HEK293 (cell line): ENCODE data around the gene PPP1R9B.

Experiments
- ATF2 ChIP-seq: fragments of 450-650 bp; formaldehyde crosslinking; IDR thresholded peaks from 2 replicates; pipeline ENCODE4 v1.5.1; 2016; ENCODE audit warnings: missing biosample characterization, missing genetic modification characterization, low read depth
- FEZF1 ChIP-seq: fragments of 450-650 bp; formaldehyde crosslinking; IDR thresholded peaks from 2 replicates; pipeline ENCODE4 v1.5.1; 2016; ENCODE audit warnings: missing biosample characterization, missing genetic modification characterization
- KLF16 ChIP-seq: fragments of 450-650 bp; formaldehyde crosslinking; IDR thresholded peaks from 2 replicates; pipeline ENCODE4 v1.5.1; 2017; ENCODE audit warnings: missing biosample characterization, missing genetic modification characterization
- PRDM10 ChIP-seq: fragments of 450-650 bp; formaldehyde crosslinking; IDR thresholded peaks from 2 replicates; pipeline ENCODE4 v1.5.1; 2016; ENCODE audit warnings: missing biosample characterization, missing genetic modification characterization
- RBAK ChIP-seq: fragments of 450-650 bp; formaldehyde crosslinking; IDR thresholded peaks from 2 replicates; pipeline ENCODE4 v1.5.1; 2016; ENCODE audit warnings: missing biosample characterization, missing genetic modification characterization
- SALL2 ChIP-seq: fragments of 450-650 bp; formaldehyde crosslinking; IDR thresholded peaks from 2 replicates; pipeline ENCODE4 v1.5.0; 2017; ENCODE audit warnings: missing biosample characterization, mild to moderate bottlenecking, missing genetic modification characterization, borderline replicate concordance
- SP7 ChIP-seq: fragments of 450-650 bp; formaldehyde crosslinking; IDR thresholded peaks from 2 replicates; pipeline ENCODE4 v1.5.1; 2016; ENCODE audit warnings: missing biosample characterization, missing genetic modification characterization
- YY1 ChIP-seq: fragments of 450-650 bp; formaldehyde crosslinking; IDR thresholded peaks from 2 replicates; pipeline ENCODE4 v1.5.1; 2018; ENCODE audit warnings: missing biosample characterization, missing genetic modification characterization
- ZBTB17 ChIP-seq: fragments of 450-650 bp; formaldehyde crosslinking; IDR thresholded peaks from 2 replicates; pipeline ENCODE4 v1.5.1; 2016; ENCODE audit warnings: missing biosample characterization, missing genetic modification characterization
- ZBTB26 ChIP-seq: fragments of 450-650 bp; formaldehyde crosslinking; optimal IDR thresholded peaks from 2 replicates; pipeline ENCODE3; 2016; ENCODE audit warnings: missing biosample characterization, mild to moderate bottlenecking, missing genetic modification characterization
- ZNF10 ChIP-seq: fragments of 450-650 bp; formaldehyde crosslinking; IDR thresholded peaks from 2 replicates; pipeline ENCODE4 v1.5.1; 2017; ENCODE audit warnings: missing biosample characterization, missing genetic modification characterization
- ZNF112 ChIP-seq: fragments of 450-650 bp; formaldehyde crosslinking; IDR thresholded peaks from 2 replicates; pipeline ENCODE4 v1.5.0; 2017; ENCODE audit warnings: missing biosample characterization, missing genetic modification characterization
- ZNF157 ChIP-seq: fragments of 450-650 bp; formaldehyde crosslinking; IDR thresholded peaks from 2 replicates; pipeline ENCODE4 v1.5.1; 2016; ENCODE audit warnings: missing biosample characterization, missing genetic modification characterization
- ZNF18 ChIP-seq: fragments of 450-650 bp; formaldehyde crosslinking; IDR thresholded peaks from 2 replicates; pipeline ENCODE4 v1.5.1; 2016; ENCODE audit warnings: missing biosample characterization, missing genetic modification characterization
- ZNF223 ChIP-seq: fragments of 450-650 bp; formaldehyde crosslinking; IDR thresholded peaks from 2 replicates; pipeline ENCODE4 v1.5.1; 2016; ENCODE audit warnings: missing biosample characterization, missing genetic modification characterization
- ZNF280D ChIP-seq: fragments of 450-650 bp; formaldehyde crosslinking; IDR thresholded peaks from 2 replicates; pipeline ENCODE4 v1.5.1; 2016; ENCODE audit warnings: missing biosample characterization, missing genetic modification characterization
- ZNF292 ChIP-seq: fragments of 450-650 bp; formaldehyde crosslinking; IDR thresholded peaks from 2 replicates; pipeline ENCODE4 v1.5.1; 2016; ENCODE audit warnings: low read depth, missing biosample characterization, missing genetic modification characterization, borderline replicate concordance
- ZNF324 ChIP-seq: fragments of 450-650 bp; formaldehyde crosslinking; IDR thresholded peaks from 2 replicates; pipeline ENCODE4 v1.5.1; 2016; ENCODE audit warnings: missing biosample characterization, missing genetic modification characterization
- ZNF398 ChIP-seq: fragments of 450-650 bp; formaldehyde crosslinking; IDR thresholded peaks from 2 replicates; pipeline ENCODE4 v1.5.1; 2017; ENCODE audit warnings: missing biosample characterization, missing genetic modification characterization
- ZNF488 ChIP-seq: fragments of 450-650 bp; formaldehyde crosslinking; IDR thresholded peaks from 2 replicates; pipeline ENCODE4 v1.5.1; 2016; ENCODE audit warnings: missing biosample characterization, missing genetic modification characterization
- ZNF549 ChIP-seq: fragments of 450-650 bp; IDR thresholded peaks from 2 replicates; pipeline ENCODE4 v1.5.1; 2018; ENCODE audit warnings: missing biosample characterization, missing genetic modification characterization, mild to moderate bottlenecking, inconsistent platforms, moderate library complexity
- ZNF580 ChIP-seq: fragments of 450-650 bp; formaldehyde crosslinking; IDR thresholded peaks from 2 replicates; pipeline ENCODE4 v1.5.1; 2016; ENCODE audit warnings: missing biosample characterization, missing genetic modification characterization
- ZNF600 ChIP-seq: fragments of 450-650 bp; formaldehyde crosslinking; IDR thresholded peaks from 2 replicates; pipeline ENCODE4 v1.5.1; 2016; ENCODE audit warnings: missing biosample characterization, missing genetic modification characterization
- ZNF626 ChIP-seq: fragments of 450-650 bp; sonication (Bioruptor Pico); formaldehyde crosslinking; IDR thresholded peaks from 2 replicates; pipeline ENCODE4 v1.5.1; 2018; ENCODE audit warnings: missing biosample characterization, missing genetic modification characterization, inconsistent platforms
- ZNF701 ChIP-seq: fragments of 450-650 bp; formaldehyde crosslinking; IDR thresholded peaks from 2 replicates; pipeline ENCODE4 v1.5.1; 2016; ENCODE audit warnings: missing biosample characterization, missing genetic modification characterization
- ZNF837 ChIP-seq: fragments of 450-650 bp; formaldehyde crosslinking; IDR thresholded peaks from 2 replicates; pipeline ENCODE4 v1.5.1; 2016; ENCODE audit warnings: missing biosample characterization, missing genetic modification characterization

Gene PPP1R9B

GRCh38 chr17:50100921-50101345 lies 49.5 kb downstream of the PPP1R9B start (continued):
- TF ChIP-seq ZNF398 (no peak), ZNF488 (tag by site-specific recombination) (no peak), FEZF1 (tag by site-specific recombination) (no peak), SALL2 (tag by site-specific recombination) (no peak), ZNF280D (tag by site-specific recombination) (no peak), ZNF10 (peak; percentile 39), ZNF292 (tag by site-specific recombination) (no peak), ATF2 (tag by site-specific recombination) (no peak), ZNF18 (no peak), ZNF626 (no peak), PRDM10 (no peak), ZNF223 (tag by site-specific recombination) (no peak), ZNF580 (tag by site-specific recombination) (no peak), ZBTB17 (tag by site-specific recombination) (peak; percentile 18; the same call in 1 of the 2 replicates), ZNF157 (no peak), ZNF701 (no peak), ZBTB26 (peak; percentile 4), SP7 (tag by site-specific recombination) (0 out of 2 replicates have a peak, but pooled peaks have one; percentile 8), KLF16 (no peak), ZNF600 (tag by site-specific recombination) (peak; percentile 68), ZNF324 (tag by site-specific recombination) (no peak), RBAK (tag by site-specific recombination) (no peak), ZNF112 (no peak), YY1 (tag by site-specific recombination) (no peak), ZNF837 (tag by site-specific recombination) (no peak), ZNF549 (tag by site-specific recombination) (no peak)
